ENCODE results near the gene CATSPER3. TPM values are rescaled to one million over a fixed set of nuclear protein-coding genes. Genes with fewer than 3 reads are reported as not detected.
A peak's percentile ranks its signal among the peaks of the same experiment; 100 is the strongest.

The CATSPER3 gene
- total and polyA plus RNA-seq, 2 of the 13 experiments (the other 11 are each of a cell fraction or from before 2014, with no cell fraction given) = 0.33 to 0.37 TPM

- TF ChIP-seq FOSL2 (CRISPR knock-in tag; IDR thresholded peaks at IDR 0.05) = peak; percentile 5; the same call in 1 of the 2 replicates
- 0 out of 2 replicates have a peak, but pooled peaks have one; percentile 39 for TF ChIP-seq KDM2A (CRISPR knock-in tag; IDR thresholded peaks at IDR 0.05; ENCODE audit: borderline replicate concordance, low read depth)
- no peak for TF ChIP-seq ZFP36L2 (CRISPR knock-in tag; IDR thresholded peaks at IDR 0.05)
- TF ChIP-seq ZNF142 (CRISPR knock-in tag; IDR thresholded peaks at IDR 0.05) = no peak; the same call in 1 of the 2 replicates
- 0 out of 2 replicates have a peak, but pooled peaks have one; percentile 72 for TF ChIP-seq SIN3A (IDR thresholded peaks at IDR 0.05; ENCODE audit: borderline replicate concordance, low read depth, low read length)
- no peak for TF ChIP-seq FOSL1 (CRISPR knock-in tag; IDR thresholded peaks at IDR 0.05; ENCODE audit: borderline replicate concordance)
- TF ChIP-seq ZNF326 (CRISPR knock-in tag; IDR thresholded peaks at IDR 0.05; ENCODE audit: borderline replicate concordance) = no peak
- peak; percentile 21; the same call in 1 of the 2 replicates for TF ChIP-seq TFDP1 (CRISPR knock-in tag; IDR thresholded peaks at IDR 0.05; ENCODE audit: borderline replicate concordance)
- TF ChIP-seq ZNF160 (CRISPR knock-in tag; IDR thresholded peaks at IDR 0.05) = 0 out of 2 replicates have a peak, but pooled peaks have one; percentile 37
- no peak for TF ChIP-seq ZNF737 (CRISPR knock-in tag; IDR thresholded peaks at IDR 0.05; ENCODE audit: borderline replicate concordance)
- TF ChIP-seq ZNF318 (CRISPR knock-in tag; IDR thresholded peaks at IDR 0.05) = no peak
Observed at GRCh38 chr5:135032999-135033861, 65.5 kb downstream of the CATSPER3 start (continued).
